SW480 (cell line): Measurements from ENCODE around the gene VAX1.
A peak's percentile ranks its signal among the peaks of the same experiment; 100 is the strongest.

Experiments
- DNase-seq: peaks from one replicate; pipeline ENCODE4 v3.0.0-alpha.2; 2016; ENCODE audit warnings: low spot score

The VAX1 gene

DNA sequence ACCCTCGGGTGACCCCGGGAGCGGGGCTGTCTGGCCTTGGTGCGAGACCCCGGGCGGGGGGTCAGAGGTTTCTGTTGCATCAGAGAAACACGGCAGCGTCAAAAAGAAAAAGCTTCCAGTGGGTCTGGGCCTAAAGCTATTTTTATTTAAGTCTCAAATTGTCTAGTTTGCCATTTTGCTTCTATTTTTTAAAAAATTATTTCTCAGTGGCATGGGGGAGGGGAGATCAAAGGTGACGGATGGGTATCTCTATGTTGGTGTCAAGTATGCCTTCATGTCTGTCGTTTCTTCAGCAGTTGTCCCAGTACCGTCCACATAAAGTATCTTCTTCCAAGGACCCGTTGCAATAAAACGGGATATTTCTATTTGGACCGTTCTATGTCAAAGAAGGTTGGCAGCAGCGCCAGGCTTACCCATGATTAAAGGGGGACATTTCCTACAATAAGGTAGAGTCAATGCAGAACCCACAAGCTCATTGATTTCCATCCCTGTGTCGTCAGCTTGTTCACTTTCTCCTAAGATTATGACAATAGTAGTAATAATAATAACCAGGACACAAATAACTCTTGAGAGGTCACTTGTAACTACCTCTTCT is 26.0 kb upstream of the VAX1 start:
- no peak for DNase-seq

DNA sequence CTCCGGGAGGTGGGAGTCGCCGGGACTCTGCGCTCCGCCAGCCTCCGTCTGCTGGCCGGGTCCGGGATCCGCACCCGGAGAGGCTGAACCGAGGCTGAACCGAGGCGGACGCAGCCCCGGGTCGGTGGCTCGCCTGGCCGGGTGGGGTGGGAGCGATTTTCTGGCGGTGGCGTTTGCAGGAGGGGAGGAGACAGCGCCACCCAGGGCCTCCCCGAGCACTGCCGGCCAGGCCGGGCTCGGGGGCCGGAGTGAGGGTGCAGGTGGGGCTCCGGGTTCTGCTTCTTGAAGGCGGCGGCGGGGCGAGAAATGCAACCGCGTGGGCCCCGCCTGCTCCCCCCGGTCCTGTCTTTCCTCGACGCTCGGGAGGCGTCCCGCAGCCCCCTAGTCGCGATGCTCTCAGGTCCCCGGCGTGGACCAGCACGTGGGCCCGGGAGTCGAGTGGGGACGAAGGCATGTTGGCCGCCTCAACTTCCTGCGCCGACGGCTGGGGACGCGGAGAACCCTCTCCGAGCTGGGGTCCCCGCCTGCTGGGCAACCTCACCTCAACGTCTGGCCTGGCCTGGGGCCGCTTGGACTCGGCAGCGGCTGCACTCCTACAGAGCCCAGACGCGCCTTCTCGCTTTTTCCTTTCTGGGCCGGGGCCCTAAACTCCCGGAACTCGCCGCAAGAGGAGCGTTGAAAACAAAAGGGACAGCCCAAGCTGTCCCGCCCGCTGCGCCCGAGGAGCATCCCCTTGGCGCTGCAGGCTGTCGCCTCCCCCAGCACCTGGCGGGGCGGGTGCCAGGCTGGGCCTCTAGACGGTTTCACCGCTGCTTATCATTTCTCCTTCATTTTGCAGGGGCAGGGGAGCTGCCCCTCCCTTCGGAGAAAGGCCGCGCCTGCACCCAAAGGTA is 25.2 kb upstream of the VAX1 start:
- DNase-seq, result no peak

DNA sequence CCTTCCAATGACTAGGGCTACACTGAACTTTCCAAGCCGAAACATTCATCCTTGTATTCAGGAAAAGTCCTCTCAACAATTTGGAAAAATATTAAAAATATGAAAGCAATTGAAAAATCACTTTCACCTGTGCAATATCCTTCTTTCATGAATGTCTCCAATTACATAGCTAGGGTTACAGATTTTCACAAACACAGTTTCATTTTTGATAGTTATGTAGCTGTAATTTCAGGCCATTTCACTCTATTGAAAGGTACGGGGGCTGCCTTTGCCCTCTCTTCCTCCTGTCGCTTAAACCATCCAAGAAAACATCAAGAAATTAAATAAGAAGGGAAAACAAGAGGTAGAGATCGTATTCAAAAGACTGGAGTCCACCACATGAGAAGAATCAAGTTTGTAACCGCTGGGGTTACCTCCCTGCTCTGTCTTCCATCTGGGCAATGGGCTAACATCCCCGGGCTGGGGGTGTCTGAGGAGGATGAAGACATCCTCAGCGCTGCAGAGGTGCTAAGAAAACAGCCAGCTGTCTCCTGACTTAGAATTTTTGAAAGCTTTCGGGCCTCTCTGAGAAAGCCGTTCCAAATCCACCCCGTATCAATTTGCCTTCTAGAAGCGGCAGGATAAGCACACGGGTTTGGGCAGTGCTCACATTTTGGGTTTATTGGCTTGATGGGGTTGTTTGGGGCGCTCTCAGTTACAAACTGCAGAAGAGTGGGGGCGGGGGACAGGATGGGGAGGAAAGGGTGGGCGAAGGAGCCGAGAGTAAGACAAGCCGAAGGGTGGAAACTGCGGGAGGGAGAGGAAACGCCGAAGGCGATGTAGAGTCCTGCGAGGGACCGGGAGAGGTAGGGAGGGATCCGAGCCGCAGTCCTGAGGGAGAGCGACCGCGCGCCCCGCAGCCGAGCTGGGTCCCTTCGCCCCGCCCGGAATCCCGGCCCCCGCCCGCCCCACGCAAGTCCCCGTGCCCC is 24.3 kb upstream of the VAX1 start:
- DNase-seq, result no peak

DNA sequence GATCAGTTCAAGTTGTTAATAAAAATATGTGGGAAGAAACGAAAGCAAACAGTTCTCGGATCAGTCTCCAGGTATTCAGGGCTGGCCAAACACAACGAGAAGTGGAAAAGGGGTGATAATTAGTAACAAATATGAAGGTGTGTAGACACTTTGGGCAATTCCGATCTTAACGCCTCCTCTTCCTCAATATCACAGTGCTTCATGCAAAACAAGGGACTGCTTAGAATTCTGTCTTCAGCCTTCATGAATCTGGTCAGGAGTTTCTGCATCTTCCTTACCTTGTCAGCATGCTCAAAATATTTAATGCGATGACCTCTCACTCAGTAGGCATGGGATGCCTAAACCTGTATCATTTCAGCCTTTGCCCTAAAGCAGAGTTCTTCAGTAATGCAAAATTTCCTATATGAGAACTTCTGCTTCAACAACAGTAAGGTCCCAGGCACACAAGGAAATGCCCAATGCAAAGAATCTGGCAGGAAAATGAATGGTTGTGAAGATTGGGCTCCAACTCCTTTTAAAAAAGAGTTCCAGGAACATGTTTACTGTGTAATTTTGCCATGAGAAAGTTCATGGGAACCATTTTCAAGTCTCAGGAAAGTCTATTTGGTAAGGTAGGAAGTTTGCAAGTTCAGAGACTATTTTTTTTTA is 23.4 kb upstream of the VAX1 start:
- DNase-seq, result no peak

DNA sequence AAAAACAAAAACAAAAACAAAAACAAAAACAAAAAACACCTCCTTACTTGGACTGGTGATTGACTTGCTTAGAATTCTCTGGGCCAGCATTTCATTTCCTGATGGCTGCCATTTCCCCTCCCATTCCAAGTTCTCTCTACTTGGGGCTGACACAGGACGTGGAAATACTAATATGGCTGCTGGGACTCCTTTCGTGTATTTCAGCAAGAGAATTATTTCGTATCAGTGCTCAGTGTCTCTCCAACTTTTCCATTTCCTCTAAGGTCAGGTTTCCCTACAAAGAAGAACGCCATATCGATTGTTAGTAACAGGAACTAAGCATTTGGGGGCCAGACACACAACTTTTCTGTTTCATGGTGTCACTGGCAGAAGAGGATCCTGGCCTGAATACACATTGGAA is 22.5 kb upstream of the VAX1 start:
- no peak for DNase-seq

DNA sequence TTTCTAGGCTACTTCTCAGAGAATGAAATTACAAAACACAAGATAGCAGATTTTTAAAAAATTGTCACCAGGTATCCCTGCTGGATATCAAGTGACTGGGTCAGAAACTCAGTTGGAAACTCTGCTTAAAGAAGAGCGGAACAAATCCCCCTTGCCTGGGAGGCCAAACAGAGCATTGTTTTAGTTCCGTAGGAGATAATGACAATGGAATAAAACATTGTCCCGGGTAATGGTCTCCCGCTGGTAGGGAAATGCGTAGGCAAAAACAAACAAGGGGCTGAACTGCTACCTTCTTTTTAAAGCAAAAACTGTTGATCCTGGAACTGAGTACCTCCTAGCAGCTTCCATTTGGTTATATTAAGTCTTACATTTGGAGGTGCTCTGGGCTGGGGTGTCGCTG is 21.3 kb upstream of the VAX1 start:
- no peak for DNase-seq

DNA sequence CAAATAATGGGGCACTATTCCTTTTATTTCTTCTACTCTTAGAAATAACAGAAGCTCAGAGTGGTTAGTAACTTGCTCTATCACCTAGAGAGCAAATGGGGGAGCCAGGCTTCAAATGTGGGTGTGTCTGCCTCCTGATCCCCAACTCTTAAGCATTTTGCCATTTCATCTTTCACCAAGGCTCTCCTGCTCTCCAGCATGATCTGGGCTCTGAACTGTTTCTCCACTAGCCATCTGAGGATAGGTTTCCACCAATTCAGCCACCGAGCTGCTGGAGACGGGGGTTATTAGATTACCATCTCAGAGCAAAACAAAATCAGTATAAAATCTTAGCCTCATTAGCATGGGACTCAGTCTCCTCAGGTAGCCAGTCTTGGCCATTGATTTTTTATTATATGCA is 20.2 kb upstream of the VAX1 start:
- no peak for DNase-seq

DNA sequence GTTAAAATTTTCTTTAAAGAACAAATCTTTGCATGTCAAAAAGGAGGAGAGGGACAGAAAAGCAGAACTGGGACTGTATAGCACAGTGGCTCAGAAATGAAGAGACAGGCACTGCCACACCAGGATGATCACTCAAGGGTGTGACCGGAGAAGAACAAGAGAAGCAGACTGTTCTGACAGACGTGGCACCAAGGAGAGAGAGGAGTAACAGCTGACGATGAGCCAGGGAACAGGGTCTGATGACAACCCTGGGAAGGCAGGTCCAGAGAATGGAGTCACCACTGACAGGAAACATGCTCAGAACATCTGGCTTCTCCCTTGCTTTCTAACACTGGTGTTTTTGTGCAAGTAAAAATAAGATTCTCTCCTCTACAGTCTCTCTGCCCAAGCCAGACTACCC is 14.6 kb upstream of the VAX1 start:
- no peak for DNase-seq

DNA sequence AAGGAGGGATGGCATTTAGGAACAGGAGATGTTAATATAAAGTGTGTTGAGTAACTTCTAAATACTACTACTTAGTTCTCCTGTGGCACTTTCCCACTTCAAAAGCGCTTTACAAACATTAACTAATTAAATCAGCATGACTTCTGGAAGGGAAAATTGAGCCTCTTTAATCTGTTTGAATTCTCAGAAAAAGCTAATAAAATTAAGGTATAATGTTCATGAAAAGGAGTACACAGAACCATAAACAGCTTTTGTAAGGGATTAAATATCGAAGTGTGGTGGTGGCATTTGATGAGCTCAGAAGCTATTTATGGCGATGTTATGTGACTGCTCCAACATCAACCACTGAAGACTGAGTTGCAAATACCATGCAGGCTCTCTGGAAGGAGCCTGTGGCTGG is 10.2 kb upstream of the VAX1 start:
- DNase-seq, result no peak

DNA sequence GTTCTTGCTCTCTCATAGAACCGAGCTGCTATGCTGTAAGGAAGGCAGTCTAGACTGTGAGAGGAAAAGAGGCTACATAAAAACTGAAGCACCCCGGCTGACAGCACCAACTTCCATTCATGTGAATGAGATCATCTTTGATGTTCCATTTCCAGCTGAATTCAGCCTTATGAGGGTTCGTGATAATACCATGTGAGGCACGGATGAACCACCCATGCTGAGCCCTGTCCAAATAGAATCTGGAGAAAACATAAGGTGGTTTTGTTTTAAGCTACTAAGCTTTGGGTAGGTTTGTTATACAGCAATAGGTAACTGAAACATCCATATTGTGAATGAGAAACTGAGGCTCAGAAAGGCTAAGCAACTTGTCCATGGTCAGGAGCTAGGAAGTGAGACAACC is 6.9 kb upstream of the VAX1 start:
- DNase-seq, result no peak

DNA sequence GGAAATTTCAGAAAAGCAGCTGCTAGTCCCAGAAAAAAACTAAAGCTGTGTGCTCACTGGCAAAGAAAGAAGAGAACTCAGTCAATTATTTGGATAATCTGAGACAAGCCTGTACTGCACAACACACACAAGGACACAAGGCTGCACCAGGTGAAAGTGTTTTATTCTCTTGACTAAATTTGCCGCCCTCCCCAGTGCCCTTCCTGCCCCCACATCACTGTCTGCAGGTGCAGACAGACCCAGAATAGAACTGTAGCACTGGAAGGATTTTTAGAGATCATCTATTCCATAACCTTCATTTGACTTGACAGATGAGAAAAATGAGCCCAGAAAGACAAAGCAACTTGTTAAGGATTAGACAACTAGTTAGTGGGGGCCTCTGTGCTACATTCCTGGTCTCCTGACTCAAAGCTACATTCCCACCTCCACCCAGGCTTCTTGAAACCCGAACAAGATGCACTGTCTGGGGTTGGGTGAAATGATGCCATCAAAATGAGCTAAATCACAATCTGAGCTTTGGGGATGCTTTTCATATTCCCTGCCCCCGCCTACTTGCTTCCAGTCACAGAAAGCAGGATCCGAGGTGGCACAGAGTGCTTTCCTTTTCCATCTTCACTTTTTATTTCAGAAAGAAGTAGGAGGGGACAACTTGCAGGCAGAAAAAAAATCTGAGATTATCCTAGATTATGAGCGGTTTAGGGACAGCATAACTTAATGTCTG is 5.2 kb upstream of the VAX1 start:
- DNase-seq, result no peak

DNA sequence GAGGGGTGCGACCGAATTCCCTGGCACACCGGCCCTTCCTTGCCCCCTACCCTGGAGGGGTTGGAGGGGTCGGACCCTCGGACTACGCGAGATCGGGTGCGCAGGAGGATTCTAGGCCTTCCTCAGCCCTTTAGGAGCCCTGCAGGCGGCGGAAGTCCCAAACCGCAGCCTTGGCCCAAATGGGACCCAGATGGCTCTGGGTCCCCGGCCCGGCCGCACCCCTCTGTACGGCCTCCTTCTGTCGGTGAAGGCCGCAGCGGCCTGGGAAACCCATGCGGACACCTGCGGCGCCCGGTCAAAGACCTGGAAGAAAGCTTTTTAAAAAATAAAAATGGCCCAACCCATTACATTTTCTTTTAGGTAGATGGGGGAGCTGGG is 2.4 kb upstream of the VAX1 start:
- DNase-seq, result no peak

DNA sequence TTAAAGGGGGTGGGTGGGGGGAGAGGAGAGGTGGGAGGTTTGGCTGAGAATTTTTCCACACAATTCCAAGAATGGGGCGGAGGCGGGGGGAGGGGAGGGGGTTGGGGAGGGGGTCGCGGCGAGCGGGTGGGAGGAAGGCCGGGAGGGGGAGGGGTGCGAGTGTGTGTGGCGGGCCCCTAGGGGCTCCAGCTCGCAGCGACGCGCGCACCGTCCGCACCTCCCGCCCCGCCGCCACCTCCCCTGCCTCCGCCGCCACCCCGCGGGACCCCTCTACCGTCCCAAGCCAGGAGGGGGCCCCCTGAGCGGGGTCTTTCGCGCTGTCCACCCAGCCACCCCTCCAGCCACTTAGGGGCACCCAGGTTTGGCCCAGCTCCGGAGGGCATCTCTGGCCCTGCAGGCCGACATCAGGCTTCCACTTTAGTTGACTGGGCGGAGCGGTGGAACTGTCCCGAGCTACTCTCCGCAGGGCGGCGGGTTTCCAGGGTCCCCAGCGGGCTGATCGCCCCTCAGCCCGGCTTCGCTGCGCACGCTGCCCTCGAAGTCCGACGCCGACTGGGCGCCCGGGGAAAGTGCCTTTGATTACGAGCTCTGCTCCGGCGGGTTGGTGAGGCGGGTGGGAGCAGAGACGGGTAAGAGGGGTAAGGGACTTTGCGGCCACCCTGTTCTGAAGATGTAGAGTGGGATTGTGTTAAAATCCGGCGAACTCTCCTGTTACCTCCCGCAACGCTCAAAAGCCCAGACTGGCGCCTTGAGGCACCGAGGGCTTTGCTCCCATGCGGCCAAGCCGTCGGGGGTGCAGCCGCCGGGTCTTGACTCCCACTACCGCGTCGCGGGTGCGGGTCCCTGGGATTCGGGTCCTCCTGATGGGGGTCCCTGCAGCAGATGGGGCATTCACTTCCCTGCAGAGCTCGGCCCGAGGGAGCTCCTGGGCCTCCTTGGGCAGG is 1.8 kb upstream of the VAX1 start:
- DNase-seq, result no peak

DNA sequence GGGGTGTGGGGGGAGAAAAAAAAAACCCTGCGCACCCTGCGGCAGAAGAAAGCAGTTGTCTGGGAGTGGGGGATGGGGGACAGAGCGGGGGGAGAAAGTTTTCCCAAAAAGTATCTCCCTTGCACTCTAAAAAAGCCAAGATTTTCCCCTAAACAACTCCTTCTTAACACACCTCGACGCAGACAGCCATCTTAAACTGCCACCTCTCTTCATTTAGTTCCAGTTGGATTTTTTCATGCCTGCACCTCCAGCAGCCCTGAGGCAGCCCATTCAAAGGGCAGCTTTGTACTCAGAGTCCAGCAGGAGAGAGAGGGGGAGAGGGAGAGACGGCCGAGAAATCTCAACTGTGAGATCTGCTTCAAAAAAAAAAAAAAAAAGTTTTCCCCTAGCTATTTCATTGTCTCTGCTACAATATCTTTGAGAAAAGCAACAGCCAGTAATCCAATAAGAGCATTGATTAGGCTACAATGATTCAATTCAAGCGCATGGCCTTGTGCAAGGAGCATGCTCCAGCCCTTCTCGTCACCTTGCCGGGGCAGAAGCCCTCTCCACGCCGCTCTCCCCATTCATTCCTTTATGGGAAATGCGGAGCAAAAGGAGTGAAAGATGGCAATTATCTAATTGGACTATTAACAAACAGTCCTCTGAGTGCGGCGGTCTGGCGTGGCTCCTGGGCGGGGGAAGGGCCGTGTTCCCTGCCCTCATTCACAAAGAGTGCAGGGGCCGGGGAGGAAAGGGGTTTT is 939 bp upstream of the VAX1 start:
- no peak for DNase-seq

DNA sequence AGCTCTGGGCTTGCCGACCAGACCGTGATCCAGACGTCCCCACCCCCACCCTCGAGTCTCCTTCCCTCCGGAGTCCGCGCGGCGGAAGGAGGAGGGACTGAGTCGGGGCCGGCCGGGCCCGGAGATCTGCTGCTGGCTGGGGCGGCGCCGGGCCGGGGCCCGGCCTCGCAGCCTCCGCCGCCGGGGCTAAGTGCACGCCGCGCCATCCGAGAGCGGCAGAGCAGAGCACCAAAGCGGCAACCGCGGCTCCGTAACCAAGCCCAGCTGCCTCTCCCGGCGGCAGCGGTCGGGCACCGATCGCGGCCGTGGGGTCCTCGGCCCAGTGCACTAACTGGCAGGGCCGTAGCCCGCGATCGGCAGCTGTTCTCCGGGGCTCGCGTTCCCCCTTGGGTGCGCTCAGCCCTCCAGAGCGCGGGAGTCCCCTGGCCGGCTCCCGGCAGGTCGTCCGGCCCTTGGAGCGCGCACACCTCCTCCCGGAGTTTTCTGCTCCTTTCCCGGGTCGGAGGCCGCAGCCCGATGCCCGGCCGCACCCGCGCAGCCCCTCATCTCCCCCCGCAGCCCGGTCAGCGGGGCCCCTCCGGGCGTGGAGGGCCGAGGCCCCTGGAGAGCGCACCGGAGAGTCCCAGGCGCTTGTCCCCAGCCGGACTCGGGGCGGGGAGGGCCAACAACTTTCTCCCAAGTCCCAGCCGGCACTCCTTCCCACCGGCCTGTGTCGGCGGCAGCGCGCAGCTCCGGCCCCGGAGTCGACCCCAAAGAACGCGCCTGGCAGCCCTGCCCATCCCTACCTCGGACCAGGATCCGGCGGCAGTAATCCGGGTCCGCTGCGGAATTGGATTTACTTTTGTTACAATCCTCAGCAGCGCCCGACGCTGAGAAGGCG is 799 bp downstream of the VAX1 start:
- DNase-seq, result peak; percentile 16

DNA sequence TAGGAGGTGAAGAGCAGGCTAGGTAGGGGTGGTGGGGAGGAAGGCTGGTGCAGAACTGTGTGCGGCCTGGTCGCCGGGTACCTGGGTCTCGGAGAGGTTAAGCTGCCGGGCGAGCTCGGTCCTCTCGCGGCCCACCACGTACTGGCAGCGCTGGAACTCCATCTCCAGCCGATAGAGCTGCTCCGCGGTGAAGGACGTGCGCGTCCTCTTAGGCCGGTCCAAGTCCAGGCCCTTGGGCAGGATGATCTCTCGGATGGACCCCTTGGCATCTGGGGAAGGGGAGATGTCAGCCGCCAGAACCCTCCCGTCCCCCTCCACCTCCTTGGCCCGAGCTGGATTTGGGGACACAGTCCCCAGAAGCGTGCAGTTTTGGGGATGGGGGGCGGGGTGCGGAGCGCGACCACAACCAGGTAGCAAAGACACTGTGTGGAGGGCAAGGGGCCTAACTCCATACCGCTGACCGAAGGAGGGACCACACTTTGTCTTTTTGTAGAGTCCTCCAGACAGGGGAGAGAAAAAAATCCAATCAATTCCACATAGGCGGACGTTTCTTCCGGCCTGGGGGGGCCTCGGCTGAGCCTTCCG is 1.6 kb downstream of the VAX1 start:
- no peak for DNase-seq

DNA sequence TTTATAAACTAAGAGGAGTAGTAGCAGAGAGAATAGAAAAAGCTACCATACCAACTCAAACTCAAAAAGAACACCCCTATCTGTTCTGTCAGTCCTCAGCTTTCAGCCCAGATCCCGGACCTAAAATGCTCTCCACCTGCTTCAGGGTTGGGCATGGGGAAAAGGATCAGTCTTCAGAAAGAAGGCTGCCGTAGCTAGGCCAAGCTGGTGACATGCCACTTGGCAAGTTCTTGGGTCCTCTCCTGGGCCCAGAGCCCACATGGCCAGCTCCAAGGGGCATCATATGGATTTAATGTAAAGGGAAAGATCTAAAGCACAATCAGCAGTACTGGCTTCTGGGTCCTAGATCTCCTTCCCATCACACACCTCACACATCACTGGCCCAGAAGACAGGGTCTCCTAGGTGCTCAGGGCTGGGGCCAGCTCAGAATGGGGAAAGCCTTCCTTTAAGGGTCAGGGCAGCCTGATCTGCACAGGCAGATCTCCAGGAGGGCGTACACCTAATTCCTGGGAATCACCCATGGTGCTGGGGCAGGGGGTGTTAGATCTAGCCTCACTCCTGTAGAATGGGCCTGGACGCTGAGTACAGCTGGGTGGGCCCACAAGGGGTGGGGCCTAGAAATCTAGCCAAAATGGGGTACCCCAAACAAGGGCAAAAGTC is 2.5 kb downstream of the VAX1 start:
- no peak for DNase-seq

DNA sequence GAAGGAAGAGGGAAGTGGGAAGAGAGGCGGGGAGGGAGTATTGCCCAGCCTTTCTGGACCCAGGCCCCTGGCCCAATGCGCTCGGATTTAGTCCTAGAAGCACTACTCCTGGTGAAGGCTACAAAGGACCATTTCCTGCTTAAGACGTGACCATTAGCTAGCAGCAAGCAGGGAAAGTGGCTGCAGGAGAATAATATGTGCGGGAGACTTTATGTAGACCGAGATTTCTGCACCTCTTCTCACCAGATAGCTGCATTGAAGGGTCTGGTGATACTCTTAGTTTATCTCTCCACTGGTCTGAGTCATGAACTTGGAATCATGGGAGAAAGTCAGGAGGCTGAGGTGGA is 3.1 kb downstream of the VAX1 start:
- no peak for DNase-seq
